Mammary epithelial cell (primary cell): ENCODE results near the gene APEH.

Experiments used
- CTCF ChIP-seq, 2 donors: IDR thresholded peaks in 1 of 2; conservative IDR thresholded peaks in 1 of 2; 2 replicates each; pipeline ENCODE4 v1.5.1; 2011 to 2012; ENCODE audit warnings: inconsistent platforms in 2 of 2, low read length in 2 of 2, mild to moderate bottlenecking in 2 of 2, control low read depth in 1 of 2, low read depth in 1 of 2; ENCODE audit not compliant: insufficient read depth in 1 of 2; ENCODE audit errors: extremely low read depth in 1 of 2
- EZH2 ChIP-seq: IDR thresholded peaks from 2 replicates; pipeline ENCODE4 v1.6.1; 2012; ENCODE audit warnings: low read length, inconsistent platforms, borderline replicate concordance

GRCh38 chr3:49654176-49654825 lies 19.9 kb upstream of the APEH start:
- TF ChIP-seq CTCF (conservative IDR thresholded peaks at IDR 0.05 in 1 of 2, IDR thresholded peaks at IDR 0.05 in 1 of 2; ENCODE audit: extremely low read depth in 1 of 2, insufficient read depth in 1 of 2, low read depth in 1 of 2, low read length in 2 of 2): no peak
- no peak for TF ChIP-seq EZH2
